Prostate gland (tissue), 2 donors: ENCODE measurements around the gene NPIPA2.
"Not testable (repeated sequence)": the region's sequence is repeated elsewhere in the genome, so short reads cannot be mapped to it uniquely, and the experiment has no call there.

Source experiments
- POLR2A ChIP-seq: fragments of 450-650 bp; IDR thresholded peaks from one replicate; pipeline ENCODE4 v1.6.1; 2016; ENCODE audit warnings: antibody characterized with exemption, mild to moderate bottlenecking
- POLR2AphosphoS5 ChIP-seq: sonication (generic); formaldehyde crosslinking; IDR thresholded peaks from one replicate; pipeline ENCODE4 v1.6.1; 2017; ENCODE audit warnings: antibody characterized with exemption
- TF ChIP-seq, protein P1 (sequence below), 4 experiments: fragments of 200-600 bp in 2 of 4; fragments of 450-650 bp in 2 of 4; sonication (generic) in 2 of 4; IDR thresholded peaks; 1 replicate in 3 of 4; 2 replicates in 1 of 4; pipeline ENCODE4 v1.5.1; 2016 to 2019; ENCODE audit warnings: antibody characterized with exemption in 4 of 4, mild to moderate bottlenecking in 2 of 4, moderate library complexity in 2 of 4

DNA sequence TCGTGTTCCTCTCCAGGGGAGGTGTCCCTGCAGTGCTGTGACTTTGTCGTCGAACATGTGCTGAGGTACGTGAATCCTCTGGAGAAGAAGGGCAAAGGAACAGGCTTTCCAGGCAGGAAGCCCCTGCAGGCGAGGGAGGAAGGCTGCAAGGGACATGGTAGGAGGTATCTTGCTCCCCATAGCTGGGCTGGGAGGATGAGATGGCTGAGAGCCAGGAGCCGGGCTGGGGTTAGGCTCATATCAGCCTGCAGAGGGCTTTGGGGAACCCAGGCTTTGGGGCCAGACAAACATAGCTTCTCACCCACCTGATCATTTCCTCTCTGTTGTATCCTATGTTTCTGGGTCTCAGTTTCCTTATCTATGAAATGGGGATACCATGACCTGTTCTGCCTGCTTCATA lies 34.4 kb downstream of the NPIPA2 start:
- TF ChIP-seq, protein P1, sequence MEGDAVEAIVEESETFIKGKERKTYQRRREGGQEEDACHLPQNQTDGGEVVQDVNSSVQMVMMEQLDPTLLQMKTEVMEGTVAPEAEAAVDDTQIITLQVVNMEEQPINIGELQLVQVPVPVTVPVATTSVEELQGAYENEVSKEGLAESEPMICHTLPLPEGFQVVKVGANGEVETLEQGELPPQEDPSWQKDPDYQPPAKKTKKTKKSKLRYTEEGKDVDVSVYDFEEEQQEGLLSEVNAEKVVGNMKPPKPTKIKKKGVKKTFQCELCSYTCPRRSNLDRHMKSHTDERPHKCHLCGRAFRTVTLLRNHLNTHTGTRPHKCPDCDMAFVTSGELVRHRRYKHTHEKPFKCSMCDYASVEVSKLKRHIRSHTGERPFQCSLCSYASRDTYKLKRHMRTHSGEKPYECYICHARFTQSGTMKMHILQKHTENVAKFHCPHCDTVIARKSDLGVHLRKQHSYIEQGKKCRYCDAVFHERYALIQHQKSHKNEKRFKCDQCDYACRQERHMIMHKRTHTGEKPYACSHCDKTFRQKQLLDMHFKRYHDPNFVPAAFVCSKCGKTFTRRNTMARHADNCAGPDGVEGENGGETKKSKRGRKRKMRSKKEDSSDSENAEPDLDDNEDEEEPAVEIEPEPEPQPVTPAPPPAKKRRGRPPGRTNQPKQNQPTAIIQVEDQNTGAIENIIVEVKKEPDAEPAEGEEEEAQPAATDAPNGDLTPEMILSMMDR (IDR thresholded peaks at IDR 0.05), result not testable (repeated sequence)
- TF ChIP-seq POLR2A, POLR2AphosphoS5: not testable (repeated sequence)
